ENCODE results near the gene ALPG.

Gene ALPG

DNA sequence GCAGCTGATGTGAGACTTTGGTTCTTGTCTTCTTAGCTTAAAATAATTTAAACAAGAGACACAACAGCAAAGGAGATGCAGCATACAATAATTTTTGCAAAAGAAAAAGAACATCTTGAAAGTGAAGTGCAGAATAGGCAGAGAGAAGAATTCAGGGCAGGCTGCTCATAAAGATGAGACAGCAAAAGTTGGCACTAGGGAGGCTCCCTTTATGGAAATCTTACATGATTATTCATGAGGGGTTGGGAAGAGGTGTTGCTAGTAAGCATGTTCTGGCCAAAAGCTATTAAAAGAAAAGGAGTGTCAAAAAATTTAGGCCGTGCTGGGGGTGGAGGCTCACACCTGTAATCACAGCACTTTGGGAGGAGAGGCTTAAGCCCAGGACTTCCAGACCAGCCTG, 32.3 kb upstream of the ALPG start:
- no peaks in the 10 kb centered on the region for H3K79me2 ChIP-seq (ENCODE audit: insufficient read depth, low read length)
- no peaks in the 10 kb centered on the region for H3K9me3 ChIP-seq (ENCODE audit: low read length)
- H4K20me1 ChIP-seq (ENCODE audit: insufficient read depth, low read length), result no peaks in the 10 kb centered on the region
- no peak overlapping the region for H2AFZ ChIP-seq (ENCODE audit: low read length)
- H3K27me3 ChIP-seq (ENCODE audit: insufficient read depth, low read length), result 0 out of 2 replicates have a peak, but pooled peaks cover 4% of the 10 kb centered on the region
- no peak for TF ChIP-seq EZH2 (IDR thresholded peaks at IDR 0.05; ENCODE audit: borderline replicate concordance, low read length)
- TF ChIP-seq, protein P1, sequence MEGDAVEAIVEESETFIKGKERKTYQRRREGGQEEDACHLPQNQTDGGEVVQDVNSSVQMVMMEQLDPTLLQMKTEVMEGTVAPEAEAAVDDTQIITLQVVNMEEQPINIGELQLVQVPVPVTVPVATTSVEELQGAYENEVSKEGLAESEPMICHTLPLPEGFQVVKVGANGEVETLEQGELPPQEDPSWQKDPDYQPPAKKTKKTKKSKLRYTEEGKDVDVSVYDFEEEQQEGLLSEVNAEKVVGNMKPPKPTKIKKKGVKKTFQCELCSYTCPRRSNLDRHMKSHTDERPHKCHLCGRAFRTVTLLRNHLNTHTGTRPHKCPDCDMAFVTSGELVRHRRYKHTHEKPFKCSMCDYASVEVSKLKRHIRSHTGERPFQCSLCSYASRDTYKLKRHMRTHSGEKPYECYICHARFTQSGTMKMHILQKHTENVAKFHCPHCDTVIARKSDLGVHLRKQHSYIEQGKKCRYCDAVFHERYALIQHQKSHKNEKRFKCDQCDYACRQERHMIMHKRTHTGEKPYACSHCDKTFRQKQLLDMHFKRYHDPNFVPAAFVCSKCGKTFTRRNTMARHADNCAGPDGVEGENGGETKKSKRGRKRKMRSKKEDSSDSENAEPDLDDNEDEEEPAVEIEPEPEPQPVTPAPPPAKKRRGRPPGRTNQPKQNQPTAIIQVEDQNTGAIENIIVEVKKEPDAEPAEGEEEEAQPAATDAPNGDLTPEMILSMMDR (IDR thresholded peaks at IDR 0.05; ENCODE audit: low read length), result no peak
- no peak overlapping the region for H3K9ac ChIP-seq (ENCODE audit: low read length)
- H3K9me2 ChIP-seq (ENCODE audit: low read depth, low read length), result no peaks in the 10 kb centered on the region
- H3K4me1 ChIP-seq (ENCODE audit: insufficient read depth, low read length, severe bottlenecking), result no peaks in the 10 kb centered on the region
- H3K4me2 ChIP-seq (ENCODE audit: low read length), result no peak overlapping the region
- no peaks in the 10 kb centered on the region for H3K36me3 ChIP-seq (ENCODE audit: insufficient read depth, low read length)
- no peaks in the 10 kb centered on the region for H3F3A ChIP-seq (ENCODE audit: insufficient read depth, low read length)
- no peak overlapping the region for H3K4me3 ChIP-seq (ENCODE audit: low read depth, low read length, poor library complexity, severe bottlenecking)
- no peak overlapping the region for H3K27ac ChIP-seq (ENCODE audit: low read depth, low read length, poor library complexity, severe bottlenecking)

DNA sequence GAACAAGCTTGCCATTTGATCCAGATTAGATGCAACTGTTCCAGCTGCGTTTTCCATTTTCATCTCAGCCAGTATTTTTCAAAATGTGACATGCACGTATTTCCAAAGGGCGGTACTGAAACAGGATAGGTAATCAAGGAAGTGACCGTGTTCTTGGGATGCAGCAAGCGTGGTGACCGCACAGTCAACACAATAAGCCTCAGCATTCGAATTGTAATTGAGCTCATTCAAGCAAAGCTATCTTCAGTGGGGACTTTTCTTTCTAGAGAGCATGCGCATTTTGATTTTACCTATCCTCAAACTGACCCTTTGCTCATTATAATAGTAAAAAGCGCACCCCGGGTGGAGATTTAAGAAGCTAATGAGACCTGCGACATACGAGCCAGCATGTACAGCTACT, 31.5 kb upstream of the ALPG start:
- H3K36me3 ChIP-seq (ENCODE audit: insufficient read depth, low read length), result no peaks in the 10 kb centered on the region
- TF ChIP-seq, protein P1 (IDR thresholded peaks at IDR 0.05; ENCODE audit: low read length), result no peak
- TF ChIP-seq EZH2 (IDR thresholded peaks at IDR 0.05; ENCODE audit: borderline replicate concordance, low read length), result no peak
- no peaks in the 10 kb centered on the region for H3K4me1 ChIP-seq (ENCODE audit: insufficient read depth, low read length, severe bottlenecking)
- no peak overlapping the region for H2AFZ ChIP-seq (ENCODE audit: low read length)
- H3K79me2 ChIP-seq (ENCODE audit: insufficient read depth, low read length), result no peaks in the 10 kb centered on the region
- H3K27ac ChIP-seq (ENCODE audit: low read depth, low read length, poor library complexity, severe bottlenecking), result no peak overlapping the region
- no peak overlapping the region for H3K4me2 ChIP-seq (ENCODE audit: low read length)
- no peaks in the 10 kb centered on the region for H3F3A ChIP-seq (ENCODE audit: insufficient read depth, low read length)
- H3K9me2 ChIP-seq (ENCODE audit: low read depth, low read length), result no peaks in the 10 kb centered on the region
- H3K9ac ChIP-seq (ENCODE audit: low read length), result no peak overlapping the region
- no peak overlapping the region for H3K4me3 ChIP-seq (ENCODE audit: low read depth, low read length, poor library complexity, severe bottlenecking)
- 0 out of 2 replicates have a peak, but pooled peaks cover 4% of the 10 kb centered on the region for H3K27me3 ChIP-seq (ENCODE audit: insufficient read depth, low read length)
- H4K20me1 ChIP-seq (ENCODE audit: insufficient read depth, low read length), result no peaks in the 10 kb centered on the region
- H3K9me3 ChIP-seq (ENCODE audit: low read length), result no peaks in the 10 kb centered on the region

DNA sequence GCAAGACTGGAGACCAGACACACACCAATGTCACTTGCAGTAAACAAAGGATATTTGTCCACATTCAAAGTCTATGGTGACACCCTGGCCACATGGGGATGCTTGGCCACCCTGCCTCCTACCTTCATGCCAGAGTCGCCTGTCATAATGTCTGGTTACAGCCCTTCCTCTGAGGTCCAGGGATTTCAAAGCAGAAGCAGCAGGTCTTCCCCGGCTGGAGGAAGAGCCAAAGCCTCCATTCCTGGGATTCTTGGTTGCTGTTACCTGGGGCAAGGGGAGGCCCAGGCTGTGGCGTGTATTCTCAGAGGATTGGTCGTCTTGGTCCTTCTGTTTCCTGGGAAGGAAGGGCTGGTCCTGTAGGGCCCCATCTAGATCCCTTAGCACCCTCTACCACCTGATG, 30.4 kb upstream of the ALPG start:
- Histone ChIP-seq H3K36me3 (ENCODE audit: insufficient read depth, low read length) (no peaks in the 10 kb centered on the region), H3F3A (ENCODE audit: insufficient read depth, low read length) (no peaks in the 10 kb centered on the region), H3K9ac (ENCODE audit: low read length) (no peak overlapping the region), H4K20me1 (ENCODE audit: insufficient read depth, low read length) (no peaks in the 10 kb centered on the region), H3K79me2 (ENCODE audit: insufficient read depth, low read length) (no peaks in the 10 kb centered on the region), H3K27me3 (ENCODE audit: insufficient read depth, low read length) (0 out of 2 replicates have a peak, but pooled peaks cover 4% of the 10 kb centered on the region), H3K27ac (ENCODE audit: low read depth, low read length, poor library complexity, severe bottlenecking) (no peak overlapping the region), H3K9me3 (ENCODE audit: low read length) (no peaks in the 10 kb centered on the region), H3K4me2 (ENCODE audit: low read length) (no peak overlapping the region), H2AFZ (ENCODE audit: low read length) (no peak overlapping the region), H3K4me1 (ENCODE audit: insufficient read depth, low read length, severe bottlenecking) (no peaks in the 10 kb centered on the region), H3K9me2 (ENCODE audit: low read depth, low read length) (no peaks in the 10 kb centered on the region), H3K4me3 (ENCODE audit: low read depth, low read length, poor library complexity, severe bottlenecking) (no peak overlapping the region)
- TF ChIP-seq, protein P1 (IDR thresholded peaks at IDR 0.05; ENCODE audit: low read length), result no peak
- no peak for TF ChIP-seq EZH2 (IDR thresholded peaks at IDR 0.05; ENCODE audit: borderline replicate concordance, low read length)
